PC-9 (cell line): Measurements from ENCODE around the gene R3HCC1L. TPM values are rescaled to one million over a fixed set of nuclear protein-coding genes. Genes with fewer than 3 reads are reported as not detected.

ENCODE experiments used
- BruUV-seq: library from RNA; stranded (reverse); fragments of 400-500 nt; replicated peaks from 2 replicates; lab custom pipeline; 2021; lab: Mats Ljungman, UMichigan
- CTCF ChIA-PET: fragments of 300-600 bp; sonication (Branson Sonifier 250); formaldehyde crosslinking; loops from one replicate; lab custom pipeline; 2022; ENCODE audit warnings: antibody characterized with exemption; lab: Charles Lee
- POLR2A ChIA-PET: fragments of 300-600 bp; sonication (Branson Sonifier 250); formaldehyde crosslinking; loops from one replicate; lab custom pipeline; 2022; ENCODE audit warnings: antibody characterized with exemption; ENCODE audit not compliant: unreplicated experiment; lab: Charles Lee
- DNase-seq, 2 experiments: peaks; one replicate each; pipeline versions ENCODE4 v3.0.0 to v3.0.0-alpha.2; 2015 to 2022; ENCODE audit warnings: mixed read lengths in 1 of 2
- H2AFZ ChIP-seq: fragments of 200-600 bp; sonication (generic); 2 replicates; pipeline ENCODE4 v1.8.1; 2017; ENCODE audit warnings: antibody characterized with exemption
- H3F3A ChIP-seq: fragments of 200-600 bp; sonication (generic); 2 replicates; pipeline ENCODE4 v1.8.1; 2017; ENCODE audit warnings: antibody characterized with exemption, mild to moderate bottlenecking, low read depth; ENCODE audit not compliant: insufficient read depth
- H3K27ac ChIP-seq: fragments of 200-600 bp; sonication (generic); 2 replicates; pipeline ENCODE4 v1.6.1; 2016; ENCODE audit warnings: mixed run types
- H3K27me3 ChIP-seq: fragments of 200-600 bp; sonication (generic); 2 replicates; pipeline ENCODE4 v1.6.1; 2016; ENCODE audit warnings: low read depth, mixed run types; ENCODE audit not compliant: insufficient read depth
- H3K36me3 ChIP-seq: fragments of 200-600 bp; sonication (generic); 2 replicates; pipeline ENCODE4 v1.6.1; 2016; ENCODE audit warnings: low read depth, mixed run types
- H3K4me1 ChIP-seq: fragments of 200-600 bp; sonication (generic); replicated peaks from 2 replicates; pipeline ENCODE4 v1.6.1; 2016; ENCODE audit warnings: mixed run types; ENCODE audit not compliant: insufficient read depth
- H3K4me2 ChIP-seq: fragments of 200-600 bp; sonication (generic); 2 replicates; pipeline ENCODE4 v1.6.1; 2017; ENCODE audit warnings: mixed run types
- H3K4me3 ChIP-seq: fragments of 200-600 bp; sonication (generic); 2 replicates; pipeline ENCODE4 v1.6.1; 2016; ENCODE audit warnings: mixed run types
- H3K79me2 ChIP-seq: fragments of 200-600 bp; sonication (generic); 2 replicates; pipeline ENCODE4 v1.6.1; 2017; ENCODE audit warnings: low read depth, mixed run types
- H3K9me2 ChIP-seq: fragments of 200-600 bp; sonication (generic); 2 replicates; pipeline ENCODE4 v1.8.1; 2017; ENCODE audit warnings: mild to moderate bottlenecking; ENCODE audit not compliant: insufficient read depth
- H3K9me3 ChIP-seq: fragments of 200-600 bp; sonication (generic); 2 replicates; pipeline ENCODE4 v1.8.1; 2016; ENCODE audit warnings: low read depth; ENCODE audit not compliant: insufficient read depth
- H4K20me1 ChIP-seq: fragments of 200-600 bp; sonication (generic); 2 replicates; pipeline ENCODE4 v1.8.1; 2017; ENCODE audit not compliant: insufficient read depth
- CTCF ChIP-seq: fragments of 200-600 bp; sonication (generic); conservative IDR thresholded peaks from 2 replicates; pipeline ENCODE4 v1.6.1; 2017; ENCODE audit warnings: mixed run types, antibody characterized with exemption, mild to moderate bottlenecking, moderate library complexity
- EZH2 ChIP-seq: fragments of 200-600 bp; sonication (generic); IDR thresholded peaks from 2 replicates; pipeline ENCODE4 v1.8.0; 2017; ENCODE audit warnings: antibody characterized with exemption, low read depth
- intact Hi-C: fragments of 100-400 bp; cut with micrococcal nuclease; formaldehyde crosslinking; loops from one replicate; pipeline ENCODE4 v1.10.0; 2022; ENCODE audit not compliant: unreplicated experiment
- total RNA-seq: library from RNA; stranded (reverse); gene quantifications from 2 replicates; pipeline ENCODE4 v1.2.3, GENCODE V29; 2021

The R3HCC1L gene
- total RNA-seq, 1 experiment from 2014 or later, result 7.0 TPM

- Histone ChIP-seq H3K79me2 (no peaks in the 10 kb centered on the region), H3K4me2 (no peak overlapping the region), H3K36me3 (no peaks in the 10 kb centered on the region), H3K4me3 (no peak overlapping the region), H3F3A (no peaks in the 10 kb centered on the region), H4K20me1 (no peaks in the 10 kb centered on the region), H3K27me3 (peaks cover 89% of the 10 kb centered on the region), H3K9me2 (no peaks in the 10 kb centered on the region), H3K4me1 (no peaks in the 10 kb centered on the region), H2AFZ (no peak overlapping the region), H3K9me3 (no peaks in the 10 kb centered on the region), H3K27ac (no peak overlapping the region)
- ChIA-PET CTCF (no interaction called here), POLR2A (no interaction called here)
- no TSS peak for BruUV-seq
- no peak for DNase-seq
- intact Hi-C loops, result no loop called here
- TF ChIP-seq EZH2 (no peak), CTCF (no peak)
Observed at GRCh38 chr10:98098247-98098646, 36.2 kb upstream of the R3HCC1L start.

GRCh38 chr10:98100476-98100875 lies 34.0 kb upstream of the R3HCC1L start:
- CTCF ChIA-PET, result no interaction called here
- Histone ChIP-seq H4K20me1 (no peaks in the 10 kb centered on the region), H3K36me3 (no peaks in the 10 kb centered on the region), H2AFZ (no peak overlapping the region), H3F3A (no peaks in the 10 kb centered on the region), H3K27me3 (peaks cover 79% of the 10 kb centered on the region), H3K9me3 (no peaks in the 10 kb centered on the region), H3K9me2 (no peaks in the 10 kb centered on the region), H3K27ac (no peak overlapping the region), H3K4me1 (no peaks in the 10 kb centered on the region), H3K4me3 (no peak overlapping the region), H3K79me2 (no peaks in the 10 kb centered on the region), H3K4me2 (no peak overlapping the region)
- BruUV-seq, result no TSS peak
- TF ChIP-seq CTCF (no peak), EZH2 (no peak)
- intact Hi-C loops, result no loop called here
- POLR2A ChIA-PET, result no interaction called here
- no peak for DNase-seq

GRCh38 chr10:98101366-98101765 lies 33.1 kb upstream of the R3HCC1L start:
- intact Hi-C loops, result no loop called here
- H4K20me1 ChIP-seq, result no peaks in the 10 kb centered on the region
- no peaks in the 10 kb centered on the region for H3K9me3 ChIP-seq
- H3K79me2 ChIP-seq, result no peaks in the 10 kb centered on the region
- ChIA-PET CTCF (no interaction called here), POLR2A (no interaction called here)
- H3K4me3 ChIP-seq, result no peak overlapping the region
- no peaks in the 10 kb centered on the region for H3K4me1 ChIP-seq
- BruUV-seq, result no TSS peak
- TF ChIP-seq CTCF (no peak), EZH2 (no peak)
- H3K27ac ChIP-seq, result no peak overlapping the region
- H3K9me2 ChIP-seq, result no peaks in the 10 kb centered on the region
- no peaks in the 10 kb centered on the region for H3F3A ChIP-seq
- peaks cover 77% of the 10 kb centered on the region for H3K27me3 ChIP-seq
- H2AFZ ChIP-seq, result no peak overlapping the region
- H3K4me2 ChIP-seq, result no peak overlapping the region
- H3K36me3 ChIP-seq, result no peaks in the 10 kb centered on the region
- DNase-seq, result no peak
